Activated naive CD4-positive, alpha-beta T cell treated with Interleukin-2 at 50 U/mL for 16 hours (primary cell): ENCODE measurements around the gene MEAK7.

ENCODE experiments used
- DNase-seq: peaks from one replicate; pipeline ENCODE4 v3.0.0-alpha.2; 2020

MEAK7 gene

GRCh38 chr16:84486551-84487235, 17.8 kb downstream of the MEAK7 start:
- no peak for DNase-seq

- DNase-seq, result no peak
Observed at GRCh38 chr16:84486126-84486525, 18.3 kb downstream of the MEAK7 start.

- DNase-seq, result no peak
Observed at GRCh38 chr16:84485255-84486010, 19.0 kb downstream of the MEAK7 start.

- DNase-seq, result no peak
Observed at GRCh38 chr16:84484579-84485254, 19.7 kb downstream of the MEAK7 start.

GRCh38 chr16:84483882-84484565, 20.4 kb downstream of the MEAK7 start:
- DNase-seq, result no peak

- no peak for DNase-seq
Observed at GRCh38 chr16:84482951-84483881, 21.2 kb downstream of the MEAK7 start.

- no peak for DNase-seq
Observed at GRCh38 chr16:84482001-84482891, 22.2 kb downstream of the MEAK7 start.

GRCh38 chr16:84481051-84481735, 23.3 kb downstream of the MEAK7 start:
- DNase-seq, result no peak

GRCh38 chr16:84479716-84480450, 24.6 kb downstream of the MEAK7 start:
- DNase-seq, result no peak

GRCh38 chr16:84478172-84478947, 26.1 kb downstream of the MEAK7 start:
- DNase-seq, result no peak

GRCh38 chr16:84477661-84478060, 26.8 kb downstream of the MEAK7 start:
- DNase-seq, result no peak

- DNase-seq, result no peak
Observed at GRCh38 chr16:84476401-84476800, 28.1 kb downstream of the MEAK7 start.

- DNase-seq, result no peak
Observed at GRCh38 chr16:84475643-84476240, 28.7 kb downstream of the MEAK7 start.

- no peak for DNase-seq
Observed at GRCh38 chr16:84471966-84472365, 32.5 kb downstream of the MEAK7 start.

- no peak for DNase-seq
Observed at GRCh38 chr16:84471316-84471715, 33.1 kb downstream of the MEAK7 start.

- DNase-seq, result no peak
Observed at GRCh38 chr16:84467709-84468108, 36.8 kb downstream of the MEAK7 start.

GRCh38 chr16:84467256-84467655, 37.2 kb downstream of the MEAK7 start:
- DNase-seq, result no peak

GRCh38 chr16:84466692-84467091, 37.8 kb downstream of the MEAK7 start:
- no peak for DNase-seq

GRCh38 chr16:84465154-84465553, 39.3 kb downstream of the MEAK7 start:
- DNase-seq, result no peak
